ENCODE data around the gene MED20. TPM values are rescaled to one million over a fixed set of nuclear protein-coding genes. Genes with fewer than 3 reads are reported as not detected.

MED20 gene
- total RNA-seq, 1 donor from 2014 or later = 18.3 TPM

DNA sequence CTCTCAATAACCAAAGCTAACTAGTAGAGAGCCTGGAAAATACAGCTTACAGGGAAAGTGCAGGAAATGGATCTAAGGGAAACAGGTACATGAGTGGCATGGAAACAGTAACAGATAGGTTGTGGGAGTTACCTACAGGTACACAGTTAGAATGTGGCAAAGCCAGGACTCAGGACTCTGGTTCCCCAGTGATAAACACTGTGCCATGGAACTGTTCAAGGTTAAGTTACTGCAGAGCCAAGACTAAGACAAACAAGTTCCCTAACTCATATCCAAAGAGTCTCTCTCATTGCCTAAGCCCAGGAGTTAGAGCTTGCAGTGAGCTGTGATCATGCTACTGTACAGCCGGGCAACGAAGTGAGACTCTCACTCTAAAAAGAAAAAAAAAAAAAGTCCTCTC lies 6.6 kb downstream of the MED20 start:
- Histone ChIP-seq H3K36me3 (peaks cover 50% of the 10 kb centered on the region), H3K9me3 (no peaks in the 10 kb centered on the region), H3K4me3 (no peak overlapping the region), H3K4me1 (peaks cover 6% of the 10 kb centered on the region), H3K27ac (no peak overlapping the region), H3K27me3 (no peaks in the 10 kb centered on the region)
- DNase-seq (no peak), ATAC-seq (no peak)
- intact Hi-C loops (cut with DNase I) = no loop called here
- TF ChIP-seq, protein P1, sequence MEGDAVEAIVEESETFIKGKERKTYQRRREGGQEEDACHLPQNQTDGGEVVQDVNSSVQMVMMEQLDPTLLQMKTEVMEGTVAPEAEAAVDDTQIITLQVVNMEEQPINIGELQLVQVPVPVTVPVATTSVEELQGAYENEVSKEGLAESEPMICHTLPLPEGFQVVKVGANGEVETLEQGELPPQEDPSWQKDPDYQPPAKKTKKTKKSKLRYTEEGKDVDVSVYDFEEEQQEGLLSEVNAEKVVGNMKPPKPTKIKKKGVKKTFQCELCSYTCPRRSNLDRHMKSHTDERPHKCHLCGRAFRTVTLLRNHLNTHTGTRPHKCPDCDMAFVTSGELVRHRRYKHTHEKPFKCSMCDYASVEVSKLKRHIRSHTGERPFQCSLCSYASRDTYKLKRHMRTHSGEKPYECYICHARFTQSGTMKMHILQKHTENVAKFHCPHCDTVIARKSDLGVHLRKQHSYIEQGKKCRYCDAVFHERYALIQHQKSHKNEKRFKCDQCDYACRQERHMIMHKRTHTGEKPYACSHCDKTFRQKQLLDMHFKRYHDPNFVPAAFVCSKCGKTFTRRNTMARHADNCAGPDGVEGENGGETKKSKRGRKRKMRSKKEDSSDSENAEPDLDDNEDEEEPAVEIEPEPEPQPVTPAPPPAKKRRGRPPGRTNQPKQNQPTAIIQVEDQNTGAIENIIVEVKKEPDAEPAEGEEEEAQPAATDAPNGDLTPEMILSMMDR (IDR thresholded peaks at IDR 0.05) = no peak

DNA sequence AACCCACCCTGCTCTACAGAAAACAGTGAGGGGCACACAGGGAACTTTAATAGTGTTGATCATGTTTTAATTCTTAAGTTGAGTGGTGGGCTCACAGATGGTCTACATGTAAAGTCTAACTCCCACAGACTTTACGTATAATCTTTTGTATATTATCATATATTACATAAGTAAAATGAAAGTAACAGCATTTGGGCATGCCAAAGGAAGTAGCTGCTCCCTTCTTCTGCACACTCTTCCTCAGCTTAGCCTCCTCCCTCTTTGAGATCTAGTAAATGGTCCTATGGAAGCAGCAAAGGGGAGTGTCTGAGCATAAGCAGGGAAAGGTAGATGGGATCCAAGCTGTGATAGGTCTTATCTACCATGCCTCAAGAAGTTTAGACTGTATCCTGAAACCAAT lies 11.2 kb downstream of the MED20 start:
- Histone ChIP-seq H3K27me3 (no peaks in the 10 kb centered on the region), H3K36me3 (peaks cover 75% of the 10 kb centered on the region), H3K4me1 (no peaks in the 10 kb centered on the region), H3K9me3 (no peaks in the 10 kb centered on the region), H3K27ac (no peak overlapping the region), H3K4me3 (no peak overlapping the region)
- ATAC-seq (no peak), DNase-seq (no peak)
- intact Hi-C loops (cut with DNase I) = no loop called here
- TF ChIP-seq, protein P1 (IDR thresholded peaks at IDR 0.05) = no peak

DNA sequence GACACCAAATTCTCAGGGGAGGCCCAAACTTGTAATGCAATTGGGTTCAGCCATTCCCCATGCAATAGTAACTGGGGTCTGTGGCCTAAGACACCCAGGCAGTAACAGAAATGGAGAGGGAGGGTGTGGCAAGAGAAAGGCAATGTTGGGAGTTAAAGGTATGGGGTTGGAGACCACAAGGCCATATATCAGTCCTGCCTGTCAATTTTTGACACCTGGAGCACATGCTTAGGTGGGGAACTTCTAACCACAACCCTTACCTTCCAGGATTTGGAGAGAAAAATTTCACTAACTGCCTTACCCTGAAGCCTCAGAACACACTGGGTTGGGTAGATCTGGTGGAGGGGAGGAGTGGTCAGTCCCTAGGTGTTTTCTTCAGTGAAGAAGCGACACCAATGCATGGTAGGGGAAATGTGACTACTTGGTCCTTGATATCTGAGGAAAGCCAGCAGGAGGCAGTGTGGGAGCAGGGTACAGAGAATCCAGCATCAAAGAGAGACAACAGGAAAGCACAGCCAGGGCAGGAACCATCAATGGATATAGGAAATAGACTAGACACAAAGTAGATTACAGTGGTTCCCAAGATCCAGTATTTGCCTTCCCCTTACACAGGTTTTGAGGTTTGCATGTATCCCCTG lies 18.9 kb downstream of the MED20 start:
- ATAC-seq (peak; percentile 71), DNase-seq (no peak)
- Histone ChIP-seq H3K4me3 (no peak overlapping the region), H3K4me1 (no peaks in the 10 kb centered on the region), H3K9me3 (no peaks in the 10 kb centered on the region), H3K36me3 (peaks cover 36% of the 10 kb centered on the region), H3K27me3 (no peaks in the 10 kb centered on the region), H3K27ac (no peak overlapping the region)
- TF ChIP-seq, protein P1 (IDR thresholded peaks at IDR 0.05) = peak; percentile 33
- intact Hi-C loops (cut with DNase I) = no loop called here

DNA sequence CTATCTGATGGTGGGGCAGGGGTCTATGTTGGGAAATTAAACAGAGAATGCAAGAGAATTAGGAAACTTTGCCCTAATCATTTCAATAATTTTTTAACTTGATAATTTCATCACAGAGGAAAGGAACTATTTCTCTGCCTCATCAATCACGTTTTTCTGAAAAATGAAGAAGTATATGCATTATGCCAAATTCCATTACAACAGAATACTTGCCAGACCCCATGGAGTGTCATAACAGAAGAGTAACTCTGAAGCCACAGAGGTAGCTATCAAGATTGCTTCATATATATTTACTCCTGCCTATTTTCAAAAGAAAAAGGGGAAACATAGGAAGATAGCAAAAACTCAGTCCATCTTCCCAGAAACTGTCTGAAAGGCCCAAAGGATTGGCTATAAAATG lies 20.1 kb downstream of the MED20 start:
- DNase-seq (no peak), ATAC-seq (no peak)
- Histone ChIP-seq H3K4me1 (peaks cover 8% of the 10 kb centered on the region), H3K27ac (no peak overlapping the region), H3K36me3 (peaks cover 25% of the 10 kb centered on the region), H3K9me3 (no peaks in the 10 kb centered on the region), H3K27me3 (no peaks in the 10 kb centered on the region), H3K4me3 (no peak overlapping the region)
- TF ChIP-seq, protein P1 (IDR thresholded peaks at IDR 0.05) = no peak
- intact Hi-C loops (cut with DNase I) = no loop called here

DNA sequence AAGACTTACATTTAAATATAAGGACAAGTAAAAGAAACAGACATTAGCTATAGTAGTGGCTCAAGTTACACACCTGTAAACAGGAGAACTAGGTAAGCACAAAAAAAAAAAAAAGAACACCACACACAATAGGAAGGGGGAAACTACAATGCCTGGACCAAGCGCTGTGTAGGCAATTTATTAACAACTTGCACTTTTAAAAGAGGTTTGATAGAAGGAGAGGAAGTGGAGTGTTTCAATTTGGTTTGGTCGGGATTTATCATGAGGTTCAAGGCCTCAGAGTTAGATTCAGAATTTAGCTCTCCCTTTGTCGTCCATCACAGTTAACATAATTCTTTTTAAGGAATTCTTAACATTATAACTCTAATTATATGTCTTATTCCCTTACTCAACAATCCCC lies 24.7 kb downstream of the MED20 start:
- no peak for ATAC-seq

More for the DNA sequence above, 24.7 kb downstream of the MED20 start:
- Histone ChIP-seq H3K4me3 (peak overlapping the region; percentile 95), H3K27me3 (no peaks in the 10 kb centered on the region), H3K36me3 (peaks cover 7% of the 10 kb centered on the region), H3K27ac (peak overlapping the region; percentile 83), H3K9me3 (no peaks in the 10 kb centered on the region), H3K4me1 (peaks cover 14% of the 10 kb centered on the region)
- TF ChIP-seq, protein P1 (IDR thresholded peaks at IDR 0.05) = no peak
- intact Hi-C loops (cut with DNase I) = no loop called here
- DNase-seq = no peak
